ENCODE data around the gene UBE3B. TPM values are rescaled to one million over a fixed set of nuclear protein-coding genes. Genes with fewer than 3 reads are reported as not detected.

UBE3B gene
- total RNA-seq, 1 donor from 2014 or later = 34.4 TPM

- Mint-ChIP-seq H3K9me3 (ENCODE audit: unreplicated experiment) (no peaks in the 10 kb centered on the region), H3K27me3 (ENCODE audit: low read depth, unreplicated experiment) (no peaks in the 10 kb centered on the region), H3K4me1 (ENCODE audit: low read depth, unreplicated experiment) (peaks cover 13% of the 10 kb centered on the region), H3K36me3 (ENCODE audit: low read depth, unreplicated experiment) (peaks cover 37% of the 10 kb centered on the region), H3K4me3 (ENCODE audit: unreplicated experiment) (no peak overlapping the region), H3K27ac (ENCODE audit: unreplicated experiment) (no peak overlapping the region)
- Histone ChIP-seq H3K9ac (ENCODE audit: low read length) (no peak overlapping the region), H3K9me3 (ENCODE audit: insufficient read depth, low read depth, low read length) (no peaks in the 10 kb centered on the region), H2AFZ (ENCODE audit: low read depth, low read length) (no peak overlapping the region), H4K20me1 (ENCODE audit: insufficient read depth, low read length) (peaks cover 56% of the 10 kb centered on the region), H3K27me3 (ENCODE audit: insufficient read depth, low read length) (no peaks in the 10 kb centered on the region), H3K79me2 (ENCODE audit: insufficient read depth, low read length) (peaks cover 61% of the 10 kb centered on the region), H3K36me3 (ENCODE audit: insufficient read depth, low read length) (peaks cover 30% of the 10 kb centered on the region), H3K4me2 (ENCODE audit: low read length) (no peak overlapping the region), H3K4me3 (ENCODE audit: insufficient read depth, low read depth, low read length) (no peak overlapping the region), H3K4me1 (ENCODE audit: insufficient read depth, low read length) (peaks cover 5% of the 10 kb centered on the region), H3K27ac (ENCODE audit: low read depth, low read length) (no peak overlapping the region)
- FAIRE-seq = no peak
- no peak for DNase-seq (ENCODE audit: low read depth)
- TF ChIP-seq CTCF (IDR thresholded peaks at IDR 0.05; ENCODE audit: insufficient read depth, low read depth, low read length) = no peak
- TF ChIP-seq EZH2 (IDR thresholded peaks at IDR 0.05; ENCODE audit: insufficient read depth, low read length) = no peak
Measured at GRCh38 chr12:109448272-109448671, 29.2 kb upstream of the UBE3B start.

- H3K79me2 ChIP-seq (ENCODE audit: insufficient read depth, low read length) = peaks cover 66% of the 10 kb centered on the region
Measured at GRCh38 chr12:109448707-109449390, 28.6 kb upstream of the UBE3B start.

More at GRCh38 chr12:109448707-109449390, 28.6 kb upstream of the UBE3B start:
- Histone ChIP-seq H3K9me3 (ENCODE audit: insufficient read depth, low read depth, low read length) (no peaks in the 10 kb centered on the region), H2AFZ (ENCODE audit: low read depth, low read length) (no peak overlapping the region), H3K9ac (ENCODE audit: low read length) (no peak overlapping the region), H3K4me1 (ENCODE audit: insufficient read depth, low read length) (peaks cover 5% of the 10 kb centered on the region), H3K27ac (ENCODE audit: low read depth, low read length) (no peak overlapping the region), H4K20me1 (ENCODE audit: insufficient read depth, low read length) (peaks cover 62% of the 10 kb centered on the region), H3K4me3 (ENCODE audit: insufficient read depth, low read depth, low read length) (no peak overlapping the region), H3K4me2 (ENCODE audit: low read length) (no peak overlapping the region), H3K27me3 (ENCODE audit: insufficient read depth, low read length) (no peaks in the 10 kb centered on the region), H3K36me3 (ENCODE audit: insufficient read depth, low read length) (peaks cover 35% of the 10 kb centered on the region)
- peaks cover 18% of the 10 kb centered on the region for H3K4me1 Mint-ChIP-seq (ENCODE audit: low read depth, unreplicated experiment)
- no peaks in the 10 kb centered on the region for H3K27me3 Mint-ChIP-seq (ENCODE audit: low read depth, unreplicated experiment)
- FAIRE-seq (no peak), DNase-seq (ENCODE audit: low read depth) (no peak)
- H3K4me3 Mint-ChIP-seq (ENCODE audit: unreplicated experiment) = peak overlapping the region; percentile 16
- peaks cover 37% of the 10 kb centered on the region for H3K36me3 Mint-ChIP-seq (ENCODE audit: low read depth, unreplicated experiment)
- no peak overlapping the region for H3K27ac Mint-ChIP-seq (ENCODE audit: unreplicated experiment)
- TF ChIP-seq CTCF (IDR thresholded peaks at IDR 0.05; ENCODE audit: insufficient read depth, low read depth, low read length) (no peak), EZH2 (IDR thresholded peaks at IDR 0.05; ENCODE audit: insufficient read depth, low read length) (no peak)
- no peaks in the 10 kb centered on the region for H3K9me3 Mint-ChIP-seq (ENCODE audit: unreplicated experiment)
